ENCODE results near the gene CALCA.

CALCA gene

GRCh38 chr11:14954581-14954980 lies 17.6 kb downstream of the CALCA start:
- TF ChIP-seq CSDC2 (CRISPR knock-in tag; IDR thresholded peaks at IDR 0.05), result no peak
- no peak for TF ChIP-seq ZFP30 (CRISPR knock-in tag; IDR thresholded peaks at IDR 0.05)

GRCh38 chr11:14953904-14954303 lies 18.2 kb downstream of the CALCA start:
- TF ChIP-seq PATZ1 (CRISPR knock-in tag; IDR thresholded peaks at IDR 0.05; ENCODE audit: borderline replicate concordance) (no peak), CSDC2 (CRISPR knock-in tag; IDR thresholded peaks at IDR 0.05) (no peak), ZNF70 (CRISPR knock-in tag; IDR thresholded peaks at IDR 0.05) (no peak), CREB5 (CRISPR knock-in tag; IDR thresholded peaks at IDR 0.05; ENCODE audit: low read depth) (no peak), ZNF8 (CRISPR knock-in tag; IDR thresholded peaks at IDR 0.05) (no peak)
- ATAC-seq, result no peak

More at GRCh38 chr11:14954581-14954980, 17.6 kb downstream of the CALCA start:
- ATAC-seq, result no peak

GRCh38 chr11:14949437-14950147 lies 22.6 kb downstream of the CALCA start:
- TF ChIP-seq OSR1 (CRISPR knock-in tag; IDR thresholded peaks at IDR 0.05), result no peak
- TF ChIP-seq ZNF8 (CRISPR knock-in tag; IDR thresholded peaks at IDR 0.05), result no peak
- no peak for TF ChIP-seq CSDC2 (CRISPR knock-in tag; IDR thresholded peaks at IDR 0.05)
- TF ChIP-seq ZC3H10 (CRISPR knock-in tag; IDR thresholded peaks at IDR 0.05), result no peak
- TF ChIP-seq TCF4 (CRISPR knock-in tag; IDR thresholded peaks at IDR 0.05; ENCODE audit: borderline replicate concordance), result no peak
- no peak for TF ChIP-seq ZNF70 (CRISPR knock-in tag; IDR thresholded peaks at IDR 0.05)
- TF ChIP-seq ESRRG (CRISPR knock-in tag; IDR thresholded peaks at IDR 0.05), result no peak
- no peak for TF ChIP-seq TOX (CRISPR knock-in tag; IDR thresholded peaks at IDR 0.05; ENCODE audit: borderline replicate concordance)
- no peak for TF ChIP-seq ZFP30 (CRISPR knock-in tag; IDR thresholded peaks at IDR 0.05)
- TF ChIP-seq BACH2 (CRISPR knock-in tag; IDR thresholded peaks at IDR 0.05; ENCODE audit: borderline replicate concordance), result no peak
- no peak for TF ChIP-seq TSHZ2 (CRISPR knock-in tag; IDR thresholded peaks at IDR 0.05)
- no peak for TF ChIP-seq ZNF565 (CRISPR knock-in tag; conservative IDR thresholded peaks at IDR 0.05; ENCODE audit: low read depth)
- TF ChIP-seq GLIS3 (CRISPR knock-in tag; IDR thresholded peaks at IDR 0.05), result no peak
- no peak for TF ChIP-seq ZFP3 (CRISPR knock-in tag; IDR thresholded peaks at IDR 0.05)
- no peak for TF ChIP-seq ARNTL (CRISPR knock-in tag; IDR thresholded peaks at IDR 0.05; ENCODE audit: borderline replicate concordance, low read depth)
- no peak for TF ChIP-seq ISL1 (CRISPR knock-in tag; IDR thresholded peaks at IDR 0.05)
- no peak for TF ChIP-seq PATZ1 (CRISPR knock-in tag; IDR thresholded peaks at IDR 0.05; ENCODE audit: borderline replicate concordance)
- ATAC-seq, result no peak

- no peak for ATAC-seq
- TF ChIP-seq TOX (CRISPR knock-in tag; IDR thresholded peaks at IDR 0.05; ENCODE audit: borderline replicate concordance) (no peak), TCF4 (CRISPR knock-in tag; IDR thresholded peaks at IDR 0.05; ENCODE audit: borderline replicate concordance) (no peak), ZNF70 (CRISPR knock-in tag; IDR thresholded peaks at IDR 0.05) (no peak), PPARA (CRISPR knock-in tag; IDR thresholded peaks at IDR 0.05; ENCODE audit: borderline replicate concordance) (no peak), PATZ1 (CRISPR knock-in tag; IDR thresholded peaks at IDR 0.05; ENCODE audit: borderline replicate concordance) (no peak), ESRRG (CRISPR knock-in tag; IDR thresholded peaks at IDR 0.05) (no peak), GLIS3 (CRISPR knock-in tag; IDR thresholded peaks at IDR 0.05) (no peak), TSHZ2 (CRISPR knock-in tag; IDR thresholded peaks at IDR 0.05) (no peak), OSR1 (CRISPR knock-in tag; IDR thresholded peaks at IDR 0.05) (no peak), ARNTL (CRISPR knock-in tag; IDR thresholded peaks at IDR 0.05; ENCODE audit: borderline replicate concordance, low read depth) (no peak), ZC3H10 (CRISPR knock-in tag; IDR thresholded peaks at IDR 0.05) (no peak), BACH2 (CRISPR knock-in tag; IDR thresholded peaks at IDR 0.05; ENCODE audit: borderline replicate concordance) (no peak)
Observed at GRCh38 chr11:14942745-14943144, 29.4 kb downstream of the CALCA start.
